HG02970 (cell line): ENCODE results near the gene LRCH1.

Source experiments
- ATAC-seq: cut with Tn5 transposase; IDR thresholded peaks from one replicate; pipeline ENCODE4 v1.9.1; 2021; ENCODE audit warnings: mild to moderate bottlenecking, moderate library complexity, moderate number of reproducible peaks; ENCODE audit not compliant: unreplicated experiment, low FRiP score

LRCH1 gene

DNA sequence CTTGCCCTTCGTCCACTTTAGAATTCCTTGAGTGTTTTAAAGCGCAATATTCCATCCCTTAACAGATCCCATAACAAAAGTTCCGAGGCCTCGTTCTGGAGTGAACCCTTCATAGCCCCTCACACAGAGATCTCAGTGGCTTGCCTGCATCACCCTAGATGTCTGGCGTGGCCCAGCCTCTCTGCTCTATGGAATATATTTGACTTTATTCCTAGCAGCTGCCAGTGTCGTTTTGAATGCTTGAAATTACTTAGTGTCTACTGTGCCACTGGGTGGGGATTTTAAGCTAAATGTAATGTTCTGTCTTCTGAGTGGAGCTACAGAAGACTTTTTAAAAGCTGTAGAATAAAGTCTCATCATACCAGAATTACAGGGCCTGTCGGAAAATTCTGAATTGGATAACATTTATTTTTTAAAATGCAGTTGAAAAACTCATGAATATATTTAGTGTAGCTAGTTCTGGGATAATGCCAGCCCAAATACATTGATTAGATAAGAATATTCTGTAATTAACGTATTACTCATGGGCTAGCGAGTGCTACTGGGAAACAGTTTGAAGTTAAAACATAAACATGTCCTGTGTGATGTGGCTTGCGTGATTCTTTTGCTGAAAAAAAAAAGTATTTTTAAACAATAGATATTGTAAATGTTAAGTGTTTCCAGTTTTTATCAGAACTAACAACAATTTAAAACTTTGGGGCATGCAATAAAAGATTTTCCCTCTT is 132.2 kb downstream of the LRCH1 start:
- ATAC-seq = no peak

- ATAC-seq = no peak
Measured at GRCh38 chr13:46686171-46686570, 133.2 kb downstream of the LRCH1 start.

GRCh38 chr13:46687810-46688209 is 134.8 kb downstream of the LRCH1 start:
- no peak for ATAC-seq

- ATAC-seq = no peak
Measured at GRCh38 chr13:46688306-46688705, 135.3 kb downstream of the LRCH1 start.

DNA sequence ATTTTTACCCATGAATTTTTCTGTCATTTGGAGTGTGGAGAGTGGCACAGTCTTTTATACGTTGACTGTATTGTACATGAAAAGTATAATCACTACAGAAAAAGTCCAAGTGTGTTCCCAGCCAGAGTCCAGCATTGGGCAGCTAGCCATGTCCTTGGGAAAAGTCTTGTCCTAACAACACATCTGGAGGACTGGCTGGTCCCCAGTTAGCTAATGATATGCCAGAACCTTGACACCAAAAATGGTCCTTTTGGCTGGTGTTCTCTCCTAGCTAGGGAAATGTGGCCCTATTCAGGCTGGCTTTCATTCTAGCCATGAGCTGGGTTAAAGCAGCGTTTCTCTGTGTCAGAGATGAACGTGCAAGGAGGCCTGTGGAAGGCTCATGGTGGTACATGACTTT is 145.0 kb downstream of the LRCH1 start:
- no peak for ATAC-seq

GRCh38 chr13:46698910-46699460 is 146.0 kb downstream of the LRCH1 start:
- ATAC-seq = no peak

DNA sequence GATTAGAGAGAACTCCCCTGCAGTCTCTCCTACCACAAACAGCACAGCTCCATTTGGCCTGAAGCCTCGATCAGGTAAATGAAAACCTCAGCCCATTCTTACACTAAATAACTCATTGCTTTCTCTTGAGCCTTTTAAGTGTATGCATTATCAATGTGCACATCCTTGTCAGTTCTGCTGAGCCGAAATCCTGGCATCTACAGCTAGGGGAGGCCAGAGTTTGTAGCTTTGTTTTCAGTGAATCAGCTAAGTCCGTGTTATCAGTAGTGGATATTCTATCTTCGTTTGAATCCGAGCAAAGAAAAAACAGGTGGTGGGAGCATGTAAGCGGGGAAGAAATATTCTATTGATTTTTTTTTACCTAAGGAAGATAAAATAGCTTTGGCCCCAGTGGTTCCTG is 159.6 kb downstream of the LRCH1 start:
- ATAC-seq = no peak

GRCh38 chr13:46715363-46715762 is 162.4 kb downstream of the LRCH1 start:
- ATAC-seq = no peak

GRCh38 chr13:46716821-46717220 is 163.9 kb downstream of the LRCH1 start:
- ATAC-seq = no peak

DNA sequence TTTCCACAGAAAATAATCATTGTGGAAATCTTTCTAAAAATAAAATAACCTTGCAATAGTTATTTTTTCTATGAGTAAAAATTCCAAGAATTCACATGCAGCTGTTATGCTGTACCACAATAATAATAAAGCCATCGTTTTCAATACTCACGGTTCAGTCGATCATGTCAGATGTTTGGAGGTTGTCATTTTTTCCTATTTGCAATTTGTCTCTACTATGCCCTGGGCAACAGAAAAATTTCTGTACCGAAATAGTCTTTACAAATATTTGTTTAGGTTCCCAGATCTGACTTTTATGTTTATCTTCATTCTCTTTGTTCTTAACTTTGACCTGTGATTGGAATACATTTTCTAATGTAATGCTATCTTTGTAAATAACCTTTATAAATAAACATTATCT is 164.3 kb downstream of the LRCH1 start:
- no peak for ATAC-seq

DNA sequence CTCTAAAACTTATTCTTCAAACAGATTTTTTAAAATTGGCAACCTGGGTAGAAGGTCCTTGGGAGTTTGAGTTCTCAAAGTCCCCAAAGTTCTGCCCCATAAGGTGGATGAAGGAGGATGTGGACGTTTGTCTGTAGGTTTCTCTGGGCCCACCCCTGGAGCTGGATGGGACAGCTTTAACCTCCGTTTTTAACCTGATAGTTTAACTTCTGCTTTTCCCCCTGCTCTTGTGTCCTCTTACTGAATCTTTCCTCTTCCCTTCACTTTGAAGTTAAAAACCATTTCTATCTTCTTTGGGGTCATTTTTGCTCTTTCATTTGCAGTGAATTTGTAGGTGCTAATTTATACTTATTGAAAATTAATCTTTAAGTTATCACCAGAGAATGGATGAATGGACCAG is 164.9 kb downstream of the LRCH1 start:
- ATAC-seq = no peak

DNA sequence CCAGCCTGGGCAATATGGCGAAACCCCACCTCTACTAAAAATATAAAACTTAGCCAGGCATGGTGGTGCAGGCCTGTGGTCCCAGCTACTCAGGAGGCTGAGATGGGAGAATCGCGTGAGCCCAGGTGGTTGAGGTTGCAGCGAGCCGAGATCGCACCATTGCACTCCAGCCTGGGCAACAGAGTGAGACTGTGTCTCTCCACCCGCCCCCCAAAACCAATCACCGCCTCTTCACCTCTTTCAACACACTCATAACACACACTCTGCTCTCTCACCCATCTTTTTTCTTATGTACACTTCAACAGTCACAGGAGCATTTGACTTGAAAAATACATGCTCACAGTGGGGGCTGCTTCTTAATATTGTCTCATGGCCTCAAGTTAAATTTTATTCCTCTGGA is 167.2 kb downstream of the LRCH1 start:
- ATAC-seq = no peak

DNA sequence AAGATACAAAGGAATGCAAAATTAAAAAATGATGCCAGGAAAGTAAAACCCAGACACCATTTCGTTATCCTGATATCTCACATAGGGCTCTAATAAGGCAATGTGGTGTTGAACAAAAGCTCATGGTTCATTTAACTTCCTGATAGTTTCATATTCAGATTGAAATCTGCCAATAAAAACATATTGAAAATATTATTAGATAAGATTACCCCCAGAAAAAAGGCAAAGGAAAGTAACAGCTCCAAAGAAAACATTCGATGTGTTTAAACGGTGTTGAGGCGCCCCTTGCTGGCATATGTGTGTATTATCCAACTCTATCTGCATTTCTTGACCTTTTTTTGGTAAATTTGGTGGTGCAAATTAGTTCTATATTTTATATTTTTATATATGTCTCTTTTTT is 168.1 kb downstream of the LRCH1 start:
- ATAC-seq = no peak

DNA sequence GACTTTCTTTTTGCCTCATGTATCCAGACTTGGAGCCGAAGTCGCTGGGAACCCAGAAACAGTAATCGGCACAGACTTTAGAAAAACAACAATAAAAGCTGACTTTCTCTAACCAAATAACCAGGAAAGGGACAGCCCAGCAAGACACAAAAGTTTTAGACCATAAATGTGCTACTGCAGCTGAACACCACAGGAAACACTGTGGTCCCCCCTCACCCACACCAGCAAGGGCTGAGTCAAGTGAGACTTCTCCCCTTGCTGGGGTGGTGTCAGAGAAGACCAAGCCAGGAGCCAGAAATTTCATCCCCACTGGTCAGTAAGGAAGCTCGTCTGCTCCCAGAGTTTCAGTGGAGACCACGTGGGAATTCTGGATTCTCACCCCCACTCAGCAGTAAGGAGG is 173.4 kb downstream of the LRCH1 start:
- no peak for ATAC-seq

DNA sequence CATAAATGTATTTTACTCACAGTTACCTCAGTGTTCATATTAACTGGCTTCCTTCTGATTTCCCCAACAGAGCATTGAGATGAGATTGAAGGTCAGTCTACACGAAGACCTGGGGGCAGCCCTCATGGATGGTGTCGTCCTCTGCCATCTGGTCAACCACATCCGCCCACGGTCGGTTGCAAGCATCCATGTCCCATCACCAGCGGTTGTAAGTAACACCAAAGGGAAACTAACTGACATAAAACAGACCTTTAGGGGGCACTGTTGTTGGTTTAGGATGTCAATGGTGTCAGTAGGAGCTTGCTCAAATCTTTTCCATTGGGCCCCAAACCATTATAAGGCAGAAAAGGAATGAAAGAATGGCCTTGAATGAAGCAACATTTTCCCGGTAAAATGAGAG is 175.8 kb downstream of the LRCH1 start:
- no peak for ATAC-seq

GRCh38 chr13:46731535-46731934 is 178.6 kb downstream of the LRCH1 start:
- no peak for ATAC-seq

GRCh38 chr13:46735425-46735824 is 182.5 kb downstream of the LRCH1 start:
- ATAC-seq = no peak

- no peak for ATAC-seq
Measured at GRCh38 chr13:46736541-46737310, 183.8 kb downstream of the LRCH1 start.

DNA sequence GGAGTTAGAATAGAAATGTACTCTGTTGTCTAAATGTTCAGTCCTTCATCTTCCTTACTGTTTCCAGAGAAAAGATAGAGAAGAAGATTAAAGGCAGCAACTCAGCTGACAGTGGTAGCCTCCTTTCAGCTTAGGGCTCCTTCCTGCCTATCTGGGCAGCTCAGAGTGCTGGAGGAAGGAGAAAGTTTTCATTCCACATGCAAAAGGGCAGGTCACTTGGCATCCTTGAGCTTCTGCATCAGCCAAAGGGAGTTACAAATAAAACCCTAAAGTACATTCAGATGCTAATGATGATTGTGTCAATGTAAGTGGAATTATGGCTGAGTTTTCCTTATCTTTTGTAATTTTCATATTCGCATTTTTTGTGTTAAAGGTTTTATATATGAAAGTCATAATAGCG is 185.1 kb downstream of the LRCH1 start:
- ATAC-seq = no peak

GRCh38 chr13:46738766-46739165 is 185.8 kb downstream of the LRCH1 start:
- ATAC-seq = no peak

- no peak for ATAC-seq
Measured at GRCh38 chr13:46739447-46740098, 186.6 kb downstream of the LRCH1 start.
